H9 (cell line): ENCODE measurements around the gene PPP1R27. TPM values are rescaled to one million over a fixed set of nuclear protein-coding genes. Genes with fewer than 3 reads are reported as not detected.

Source experiments
- DNase-seq: peaks from one replicate; pipeline ENCODE4 v3.0.0-alpha.2; 2017
- H2AFZ ChIP-seq: one replicate; pipeline ENCODE4 v1.6.1; 2013; ENCODE audit warnings: mild to moderate bottlenecking, low read length, control low read depth, moderate library complexity
- H2AK5ac ChIP-seq: 2 replicates; pipeline ENCODE4 v1.6.1; 2013; ENCODE audit warnings: low read length, control low read depth, mixed read lengths; ENCODE audit not compliant: insufficient read length
- H2BK120ac ChIP-seq: one replicate; pipeline ENCODE4 v1.6.1; 2013; ENCODE audit warnings: low read depth, mild to moderate bottlenecking, low read length, control low read depth, inconsistent platforms; ENCODE audit not compliant: poor library complexity, severe bottlenecking
- H2BK12ac ChIP-seq: 2 replicates; pipeline ENCODE4 v1.6.1; 2013; ENCODE audit warnings: low read length, control low read depth, mixed read lengths, low read depth; ENCODE audit not compliant: insufficient read length
- H2BK15ac ChIP-seq: 2 replicates; pipeline ENCODE4 v1.6.1; 2013; ENCODE audit warnings: low read depth, low read length, control low read depth
- H2BK20ac ChIP-seq: one replicate; pipeline ENCODE4 v1.6.1; 2013; ENCODE audit warnings: low read depth, mild to moderate bottlenecking, low read length, control low read depth, inconsistent platforms; ENCODE audit not compliant: poor library complexity, severe bottlenecking
- H2BK5ac ChIP-seq: 2 replicates; pipeline ENCODE4 v1.6.1; 2013; ENCODE audit warnings: low read length, control low read depth, mixed read lengths; ENCODE audit not compliant: insufficient read length
- H3K14ac ChIP-seq: 2 replicates; pipeline ENCODE4 v1.6.1; 2013; ENCODE audit warnings: low read length, control low read depth; ENCODE audit not compliant: insufficient read depth
- H3K18ac ChIP-seq: 2 replicates; pipeline ENCODE4 v1.6.1; 2013; ENCODE audit warnings: low read depth, mild to moderate bottlenecking, mixed read lengths, low read length, control low read depth; ENCODE audit not compliant: insufficient read length
- H3K23ac ChIP-seq: 2 replicates; pipeline ENCODE4 v1.6.1; 2013; ENCODE audit warnings: low read length, control low read depth, mixed read lengths, low read depth; ENCODE audit not compliant: insufficient read length
- H3K23me2 ChIP-seq: 2 replicates; pipeline ENCODE4 v1.6.1; 2013; ENCODE audit warnings: low read depth, mild to moderate bottlenecking, mixed read lengths, low read length, control low read depth; ENCODE audit not compliant: insufficient read length, poor library complexity, severe bottlenecking
- H3K27ac ChIP-seq: 2 replicates; pipeline ENCODE4 v1.5.1; 2013; ENCODE audit warnings: low read length, control low read depth, mixed read lengths, low read depth; ENCODE audit not compliant: insufficient read length
- H3K27me3 ChIP-seq: 2 replicates; pipeline ENCODE4 v1.6.1; 2013; ENCODE audit warnings: low read length, control low read depth, inconsistent platforms; ENCODE audit not compliant: insufficient read depth
- H3K4ac ChIP-seq: 2 replicates; pipeline ENCODE4 v1.6.1; 2013; ENCODE audit warnings: low read depth, mild to moderate bottlenecking, control low read depth, inconsistent platforms, low read length, moderate library complexity
- H3K4me1 ChIP-seq: 2 replicates; pipeline ENCODE4 v1.6.1; 2013; ENCODE audit warnings: low read length, control low read depth, inconsistent platforms; ENCODE audit not compliant: insufficient read depth
- H3K4me2 ChIP-seq: 2 replicates; pipeline ENCODE4 v1.6.1; 2013; ENCODE audit warnings: low read length, control low read depth, mixed read lengths; ENCODE audit not compliant: insufficient read length, insufficient read depth
- H3K56ac ChIP-seq: 2 replicates; pipeline ENCODE4 v1.6.1; 2013; ENCODE audit warnings: low read depth, mild to moderate bottlenecking, mixed read lengths, low read length, control low read depth; ENCODE audit not compliant: insufficient read length
- H3K79me1 ChIP-seq: 2 replicates; pipeline ENCODE4 v1.6.1; 2013; ENCODE audit warnings: low read depth, mild to moderate bottlenecking, moderate library complexity, low read length, control low read depth, inconsistent platforms; ENCODE audit not compliant: insufficient read depth, poor library complexity, severe bottlenecking
- H3K79me2 ChIP-seq: 2 replicates; pipeline ENCODE4 v1.6.1; 2013; ENCODE audit warnings: low read length, control low read depth, inconsistent platforms; ENCODE audit not compliant: insufficient read depth
- H3K9ac ChIP-seq: 2 replicates; pipeline ENCODE4 v1.6.1; 2013; ENCODE audit warnings: low read length, control low read depth, mixed read lengths; ENCODE audit not compliant: insufficient read length; ENCODE audit errors: extremely low read depth
- H3K9me3 ChIP-seq: one replicate; pipeline ENCODE4 v1.6.1; 2013; ENCODE audit warnings: low read depth, low read length, inconsistent platforms; ENCODE audit not compliant: control insufficient read depth
- H3T11ph ChIP-seq: one replicate; pipeline ENCODE4 v1.6.1; 2013; ENCODE audit warnings: mild to moderate bottlenecking, low read length, control low read depth, inconsistent platforms
- H4K20me1 ChIP-seq: one replicate; pipeline ENCODE4 v1.6.1; 2013; ENCODE audit not compliant: control insufficient read depth, insufficient read length, insufficient read depth
- H4K5ac ChIP-seq: 2 replicates; pipeline ENCODE4 v1.6.1; 2013; ENCODE audit warnings: low read depth, mild to moderate bottlenecking, mixed read lengths, low read length, control low read depth; ENCODE audit not compliant: insufficient read length
- H4K8ac ChIP-seq: replicated peaks from 2 replicates; pipeline ENCODE4 v1.6.1; 2013; ENCODE audit warnings: low read length, control low read depth, mixed read lengths, low read depth; ENCODE audit not compliant: insufficient read length
- H4K91ac ChIP-seq: 2 replicates; pipeline ENCODE4 v1.6.1; 2013; ENCODE audit warnings: low read depth, mild to moderate bottlenecking, moderate library complexity, mixed read lengths, low read length, control low read depth; ENCODE audit not compliant: insufficient read length
- H3K27ac Mint-ChIP-seq, 3 experiments: 2 replicates in 2 of 3; 3 replicates in 1 of 3; pipeline ENCODE4 v1.8.0; 2020 to 2021; ENCODE audit warnings: mixed read lengths in 3 of 3, mild to moderate bottlenecking in 1 of 3, moderate library complexity in 1 of 3
- H3K27me3 Mint-ChIP-seq: 2 replicates; pipeline ENCODE4 v1.8.0; 2021; ENCODE audit warnings: low read depth, mild to moderate bottlenecking, moderate library complexity, mixed read lengths
- H3K36me3 Mint-ChIP-seq, 3 experiments: 2 replicates in 2 of 3; 3 replicates in 1 of 3; pipeline ENCODE4 v1.8.0; 2020 to 2021; ENCODE audit warnings: low read depth in 3 of 3, mixed read lengths in 3 of 3; ENCODE audit not compliant: insufficient read depth in 1 of 3
- H3K4me1 Mint-ChIP-seq, 2 experiments: 2 replicates each; pipeline ENCODE4 v1.8.0; 2020; ENCODE audit warnings: mixed read lengths in 2 of 2
- H3K4me3 Mint-ChIP-seq, 2 experiments: 2 replicates in 1 of 2; 3 replicates in 1 of 2; pipeline ENCODE4 v1.8.0; 2020 to 2021; ENCODE audit warnings: mild to moderate bottlenecking in 2 of 2, mixed read lengths in 2 of 2, moderate library complexity in 1 of 2
- H3K9me3 Mint-ChIP-seq, 2 experiments: 2 replicates in 1 of 2; 3 replicates in 1 of 2; pipeline ENCODE4 v1.8.0; 2020; ENCODE audit warnings: mild to moderate bottlenecking in 2 of 2, mixed read lengths in 2 of 2, moderate library complexity in 1 of 2
- WGBS: extraction: QIAGEN DNeasy Blood & Tissue Kit; methylation state at CpG from one replicate; pipeline ENCODE4 v1.1.7; 2013; ENCODE audit warnings: missing lambda C conversion rate, low lambda C conversion rate, mixed read lengths; ENCODE audit not compliant: insufficient read length; ENCODE audit errors: extremely low coverage; 5-methylcytosine and 5-hydroxymethylcytosine counted together
- total RNA-seq: library from RNA; stranded (reverse); gene quantifications from 2 replicates; pipeline ENCODE4 v1.2.1, GENCODE V29; 2021
- TF ChIP-seq, protein P1 (sequence below): fragments of 200-600 bp; sonication (generic); conservative IDR thresholded peaks from 3 replicates; pipeline ENCODE4 v1.8.0; 2021; ENCODE audit warnings: antibody characterized with exemption, mild to moderate bottlenecking

Gene PPP1R27
- total RNA-seq, 1 experiment from 2014 or later: 0.22 TPM

DNA sequence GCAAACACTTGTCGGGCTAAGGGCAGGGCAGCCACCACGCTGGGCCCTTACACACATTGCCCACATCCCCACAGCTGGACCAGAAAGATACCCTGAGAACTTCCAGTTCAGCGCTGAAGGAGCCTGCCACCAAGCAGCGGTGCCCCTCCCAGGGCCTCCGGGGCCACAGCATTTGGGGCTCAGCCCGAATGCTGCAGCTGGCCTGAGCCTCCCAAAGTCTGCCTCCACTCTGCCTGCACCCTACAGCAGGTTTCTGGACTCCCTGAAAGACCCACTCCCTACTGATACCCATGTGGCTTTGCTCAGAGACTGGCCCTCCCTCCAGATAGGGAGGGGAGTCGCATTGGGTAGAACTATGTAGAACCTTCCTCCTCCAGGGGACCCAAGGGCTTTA is 3.3 kb downstream of the PPP1R27 start:
- Mint-ChIP-seq H3K9me3 (no peaks in the 10 kb centered on the region), H3K36me3 (peaks cover 0 to 6% (median 0%) of the 10 kb centered on the region in 3 experiments; a peak in 4 of 7 replicates), H3K4me3 (peak overlapping the region; percentile 82 to 91), H3K27ac (no peak overlapping the region), H3K4me1 (peaks cover 13 to 17% of the 10 kb centered on the region in 2 experiments), H3K27me3 (no peaks in the 10 kb centered on the region; the same call in 1 of the 2 replicates)
- TF ChIP-seq, protein P1, sequence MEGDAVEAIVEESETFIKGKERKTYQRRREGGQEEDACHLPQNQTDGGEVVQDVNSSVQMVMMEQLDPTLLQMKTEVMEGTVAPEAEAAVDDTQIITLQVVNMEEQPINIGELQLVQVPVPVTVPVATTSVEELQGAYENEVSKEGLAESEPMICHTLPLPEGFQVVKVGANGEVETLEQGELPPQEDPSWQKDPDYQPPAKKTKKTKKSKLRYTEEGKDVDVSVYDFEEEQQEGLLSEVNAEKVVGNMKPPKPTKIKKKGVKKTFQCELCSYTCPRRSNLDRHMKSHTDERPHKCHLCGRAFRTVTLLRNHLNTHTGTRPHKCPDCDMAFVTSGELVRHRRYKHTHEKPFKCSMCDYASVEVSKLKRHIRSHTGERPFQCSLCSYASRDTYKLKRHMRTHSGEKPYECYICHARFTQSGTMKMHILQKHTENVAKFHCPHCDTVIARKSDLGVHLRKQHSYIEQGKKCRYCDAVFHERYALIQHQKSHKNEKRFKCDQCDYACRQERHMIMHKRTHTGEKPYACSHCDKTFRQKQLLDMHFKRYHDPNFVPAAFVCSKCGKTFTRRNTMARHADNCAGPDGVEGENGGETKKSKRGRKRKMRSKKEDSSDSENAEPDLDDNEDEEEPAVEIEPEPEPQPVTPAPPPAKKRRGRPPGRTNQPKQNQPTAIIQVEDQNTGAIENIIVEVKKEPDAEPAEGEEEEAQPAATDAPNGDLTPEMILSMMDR: no peak
- H3K4ac ChIP-seq: no peak overlapping the region
- H4K20me1 ChIP-seq: no peaks in the 10 kb centered on the region
- H3K14ac ChIP-seq: no peak overlapping the region
- peaks cover 7% of the 10 kb centered on the region for H3K79me1 ChIP-seq
- H2BK15ac ChIP-seq: no peak overlapping the region
- no peak overlapping the region for H3K9ac ChIP-seq
- no peak overlapping the region for H2BK20ac ChIP-seq
- H3K79me2 ChIP-seq: peaks cover 6% of the 10 kb centered on the region; the same call in 1 of the 2 replicates
- no peak overlapping the region for H2AK5ac ChIP-seq
- H3K27me3 ChIP-seq: no peaks in the 10 kb centered on the region
- no peak overlapping the region for H2BK120ac ChIP-seq
- no peak overlapping the region for H4K5ac ChIP-seq
- no peak for DNase-seq
- H4K91ac ChIP-seq: no peak overlapping the region
- H3K56ac ChIP-seq: no peak overlapping the region
- H3T11ph ChIP-seq: no peak overlapping the region
- H3K23me2 ChIP-seq: peaks cover 17% of the 10 kb centered on the region
- H4K8ac ChIP-seq: no peak overlapping the region
- no peak overlapping the region for H2BK5ac ChIP-seq
- H3K9me3 ChIP-seq: no peaks in the 10 kb centered on the region
- H3K18ac ChIP-seq: no peak overlapping the region
- no peak overlapping the region for H3K27ac ChIP-seq
- no peak overlapping the region for H3K23ac ChIP-seq
- H3K4me1 ChIP-seq: peaks cover 3% of the 10 kb centered on the region; the same call in 1 of the 2 replicates
- H3K4me2 ChIP-seq: peak overlapping the region; percentile 69
- WGBS: no CpG with 5 or more reads among the region's 7 CpGs
- H2AFZ ChIP-seq: no peak overlapping the region
- no peak overlapping the region for H2BK12ac ChIP-seq
